ENCODE results near the gene PDE6G.

DNA sequence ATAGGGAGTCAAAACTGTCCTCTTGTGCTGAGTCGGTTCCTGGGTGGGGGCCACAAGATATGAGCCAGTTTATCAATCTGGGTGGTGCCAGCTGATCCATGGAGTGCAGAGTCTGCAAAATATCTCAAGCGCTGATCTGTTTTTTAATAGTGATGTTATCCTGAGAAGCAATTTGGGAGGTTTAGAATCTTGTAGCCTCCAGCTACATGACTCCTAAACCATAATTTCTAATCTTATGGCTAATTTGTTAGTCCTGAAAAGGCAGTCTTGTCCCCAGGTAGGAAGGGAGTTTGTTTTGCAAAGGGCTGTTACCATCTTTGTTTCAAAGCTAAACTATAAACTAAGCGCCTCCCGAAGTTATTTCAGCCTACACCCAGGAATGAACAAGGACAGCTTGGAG, 17.7 kb downstream of the PDE6G start:
- TF ChIP-seq CTCF (IDR thresholded peaks at IDR 0.05) (no peak), POLR2AphosphoS5 (IDR thresholded peaks at IDR 0.05; ENCODE audit: insufficient read depth in 1 of 2, low read depth in 1 of 2) (no peak), POLR2A (IDR thresholded peaks at IDR 0.05) (no peak)
